Upper lobe of left lung (tissue), 4 donors: Measurements from ENCODE around the gene ERCC6L2.

ENCODE experiments used
- CTCF ChIP-seq, 6 experiments: fragments of 450-650 bp in 4 of 6; fragments of 200-600 bp in 2 of 6; sonication (generic) in 2 of 6; IDR thresholded peaks; one replicate each; pipeline ENCODE4 v1.5.1; 2016 to 2019; ENCODE audit warnings: antibody characterized with exemption in 6 of 6
- POLR2A ChIP-seq, 4 donors: fragments of 450-650 bp; IDR thresholded peaks; one replicate each; pipeline ENCODE4 v1.5.1; 2016 to 2017; ENCODE audit warnings: antibody characterized with exemption in 4 of 4, mild to moderate bottlenecking in 2 of 4

GRCh38 chr9:95841377-95841776 is 34.1 kb upstream of the ERCC6L2 start:
- TF ChIP-seq CTCF (IDR thresholded peaks at IDR 0.05) (no peak), POLR2A (IDR thresholded peaks at IDR 0.05) (no peak)
